ENCODE data around the gene COL6A5.

The COL6A5 gene

GRCh38 chr3:130516645-130517512 is 171.4 kb downstream of the COL6A5 start, which contains the start of gene COL6A6:
Gene COL6A6 (plus strand): TSS chr3:130517177. CDS start chr3:130560365, 43,188 bp downstream.
- no peak for DNase-seq (ENCODE audit: low read depth in 2 of 2)

DNA sequence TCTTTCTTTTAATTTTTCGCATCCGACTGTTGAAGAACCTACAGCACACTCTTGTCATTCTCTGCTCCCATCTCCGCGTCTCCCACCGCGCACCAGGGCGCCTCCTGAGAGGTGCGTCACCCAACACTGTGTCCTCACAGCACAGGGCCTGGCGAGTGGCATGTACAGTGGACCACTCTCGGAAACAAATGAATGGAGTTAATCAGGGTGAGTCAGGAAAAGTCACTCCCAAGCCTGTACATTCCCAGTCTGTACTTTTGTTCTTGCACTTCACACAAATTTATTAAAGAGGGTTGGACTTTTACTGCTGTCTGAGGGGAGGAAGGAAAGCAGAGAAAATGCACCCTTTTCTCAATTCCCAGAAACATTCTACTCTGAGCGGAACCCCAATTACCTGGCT is 172.1 kb downstream of the COL6A5 start:
- no peak for DNase-seq (ENCODE audit: low read depth in 2 of 2)

- no peak for DNase-seq (ENCODE audit: low read depth in 2 of 2)
Measured at GRCh38 chr3:130519754-130520153, 174.3 kb downstream of the COL6A5 start.

DNA sequence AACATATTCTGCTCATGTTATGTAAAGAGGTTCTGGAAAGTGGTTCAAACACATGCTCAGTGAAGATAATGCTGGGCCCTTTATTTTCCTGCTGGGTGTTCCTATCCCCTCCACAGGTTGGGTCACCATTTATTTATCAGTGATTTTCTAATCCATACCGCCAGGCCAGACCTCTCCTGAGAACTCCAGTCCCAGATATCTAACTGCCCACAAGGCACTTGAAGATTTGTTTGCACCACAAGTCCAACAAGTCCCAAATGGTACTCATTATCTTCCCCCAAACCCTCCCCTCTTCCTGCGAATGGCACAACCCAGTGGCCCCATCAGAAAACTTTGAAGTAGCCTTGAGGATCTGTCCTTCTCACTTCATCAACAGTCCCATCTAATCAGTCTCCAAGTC is 176.9 kb downstream of the COL6A5 start:
- no peak for DNase-seq (ENCODE audit: low read depth in 2 of 2)

DNA sequence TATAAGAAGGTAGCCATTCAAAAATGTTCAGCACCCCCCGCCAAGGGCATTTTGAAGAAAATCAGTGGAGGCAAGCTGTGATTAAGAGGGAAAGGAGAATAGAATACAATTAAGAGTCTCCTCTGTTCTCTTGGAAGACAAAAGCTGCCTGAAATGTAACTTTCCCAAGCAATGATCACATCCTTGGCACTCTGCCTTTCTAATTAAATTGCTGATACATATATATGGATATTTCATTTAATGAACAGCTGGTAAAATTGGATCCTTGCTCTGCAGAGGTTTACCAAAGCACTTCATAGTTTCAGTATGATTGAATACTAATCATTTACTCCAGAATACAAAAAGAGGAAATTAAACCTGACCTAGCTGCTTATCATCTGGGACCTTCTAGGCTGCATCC is 182.0 kb downstream of the COL6A5 start:
- DNase-seq (ENCODE audit: low read depth in 2 of 2): no peak

DNA sequence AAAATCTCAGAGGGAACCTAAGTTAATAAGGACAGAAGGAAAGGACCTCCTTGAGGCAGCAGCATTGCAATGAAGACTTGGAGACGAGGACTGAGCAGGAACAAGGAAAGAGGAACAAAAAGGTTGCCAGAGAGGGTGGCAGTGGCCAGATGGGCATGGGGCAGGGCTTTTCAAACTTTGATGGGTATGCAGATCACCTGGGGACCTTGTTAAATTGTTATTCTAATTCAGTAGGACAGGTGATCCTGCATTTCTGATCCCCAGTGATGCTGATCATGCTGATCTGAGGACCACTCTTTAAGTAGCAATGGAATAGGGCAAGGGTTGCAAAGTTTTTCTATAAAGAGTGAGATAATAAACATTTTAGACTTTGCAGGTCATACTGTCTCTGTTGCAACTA is 182.6 kb downstream of the COL6A5 start:
- no peak for DNase-seq (ENCODE audit: low read depth in 2 of 2)

GRCh38 chr3:130529486-130530215 is 184.2 kb downstream of the COL6A5 start:
- no peak for DNase-seq (ENCODE audit: low read depth in 2 of 2)

DNA sequence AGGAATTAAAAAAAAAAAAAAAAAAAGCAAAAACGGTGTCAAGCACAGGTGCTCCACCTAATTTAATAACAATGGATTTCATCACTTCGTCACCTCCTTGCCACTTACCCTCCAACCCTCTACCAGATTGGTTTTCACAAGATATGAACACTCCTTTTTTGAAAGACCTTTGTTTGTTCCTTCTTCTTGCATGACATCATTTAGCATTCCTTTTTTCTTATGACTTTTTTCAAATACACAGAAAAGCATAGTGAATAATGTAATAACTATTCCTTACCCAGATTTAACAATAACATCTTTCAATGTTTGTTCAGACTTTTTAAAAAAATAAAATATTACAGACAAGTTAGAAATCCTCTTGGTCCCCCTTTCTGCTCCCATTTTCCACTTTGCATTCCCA is 187.8 kb downstream of the COL6A5 start:
- DNase-seq (ENCODE audit: low read depth in 2 of 2): no peak

Measured in activated CD8-positive, alpha-beta memory T cell treated with anti-CD3 and anti-CD28 coated beads for 4 hours (primary cell).